H1 (cell line): ENCODE results near the gene HIP1. TPM values are rescaled to one million over a fixed set of nuclear protein-coding genes. Genes with fewer than 3 reads are reported as not detected.
A peak's percentile ranks its signal among the peaks of the same experiment; 100 is the strongest.

Experiments
- CTCF ChIA-PET: fragments of 300-600 bp; sonication (Branson Sonifier 250); formaldehyde crosslinking; loops from one replicate; lab custom pipeline; 2021; ENCODE audit not compliant: partially characterized antibody; lab: Charles Lee
- POLR2A ChIA-PET: fragments of 300-600 bp; sonication (Branson Sonifier 250); formaldehyde crosslinking; loops from one replicate; lab custom pipeline; 2021; ENCODE audit warnings: inconsistent platforms; ENCODE audit not compliant: partially characterized antibody; lab: Charles Lee
- DNase-seq, 2 experiments: peaks; one replicate each; pipeline versions ENCODE4 v3.0.0 to v3.0.0-alpha.2; 2010 to 2022; ENCODE audit warnings: low spot score in 2 of 2, low read depth in 1 of 2, mixed read lengths in 1 of 2
- FAIRE-seq: peaks from 2 replicates; lab custom pipeline; 2011; peaks lifted over from hg19 to GRCh38; lab: Jason Lieb, UNC
- H2AFZ ChIP-seq: 2 replicates; pipeline ENCODE4 v1.8.1; 2012; ENCODE audit warnings: low read length, inconsistent platforms
- H2AK5ac ChIP-seq: 2 replicates; pipeline ENCODE4 v1.6.1; 2013; ENCODE audit warnings: low read depth, low read length
- H2BK120ac ChIP-seq: replicated peaks from 2 replicates; pipeline ENCODE3; 2013; ENCODE audit warnings: low read depth, low read length, inconsistent platforms
- H2BK12ac ChIP-seq: 2 replicates; pipeline ENCODE4 v1.6.1; 2013; ENCODE audit warnings: low read depth, low read length
- H2BK15ac ChIP-seq: 2 replicates; pipeline ENCODE4 v1.6.1; 2013; ENCODE audit warnings: low read length
- H2BK20ac ChIP-seq: 2 replicates; pipeline ENCODE4 v1.6.1; 2013; ENCODE audit warnings: low read length
- H2BK5ac ChIP-seq: 2 replicates; pipeline ENCODE4 v1.6.1; 2013; ENCODE audit warnings: low read depth, low read length
- H3K14ac ChIP-seq: 2 replicates; pipeline ENCODE4 v1.6.1; 2013; ENCODE audit warnings: inconsistent platforms; ENCODE audit not compliant: insufficient read length
- H3K18ac ChIP-seq: 2 replicates; pipeline ENCODE4 v1.6.1; 2013; ENCODE audit warnings: low read length; ENCODE audit errors: extremely low read depth
- H3K23ac ChIP-seq: 2 replicates; pipeline ENCODE4 v1.6.1; 2013; ENCODE audit warnings: inconsistent platforms; ENCODE audit not compliant: insufficient read length
- H3K23me2 ChIP-seq: 2 replicates; pipeline ENCODE4 v1.6.1; 2013; ENCODE audit warnings: low read depth, low read length
- H3K27ac ChIP-seq: 2 replicates; pipeline ENCODE4 v1.6.1; 2011; ENCODE audit warnings: low read depth, low read length, inconsistent platforms
- H3K27me3 ChIP-seq, 4 experiments: replicated peaks in 1 of 4; 1 replicate in 1 of 4; 2 replicates in 3 of 4; pipeline versions ENCODE4 v1.6.1 to v1.8.1; 2011 to 2013; ENCODE audit warnings: low read length in 3 of 4, mild to moderate bottlenecking in 3 of 4, inconsistent platforms in 2 of 4, mixed read lengths in 2 of 4, moderate library complexity in 1 of 4; ENCODE audit not compliant: control insufficient read depth in 3 of 4, insufficient read depth in 3 of 4; ENCODE audit errors: extremely low read depth in 1 of 4
- H3K36me3 ChIP-seq, 4 experiments: 2 replicates each; pipeline versions ENCODE4 v1.6.1 to v1.8.1; 2011 to 2013; ENCODE audit warnings: mild to moderate bottlenecking in 4 of 4, low read length in 3 of 4, moderate library complexity in 2 of 4, control low read depth in 1 of 4, inconsistent platforms in 1 of 4; ENCODE audit not compliant: insufficient read depth in 4 of 4, control insufficient read depth in 2 of 4
- H3K4ac ChIP-seq: replicated peaks from 2 replicates; pipeline ENCODE3; 2013; ENCODE audit warnings: low read length, low read depth, mixed read lengths, inconsistent platforms; ENCODE audit not compliant: insufficient read length
- H3K4me1 ChIP-seq, 4 experiments: replicated peaks in 1 of 4; 1 replicate in 1 of 4; 2 replicates in 3 of 4; pipeline versions ENCODE4 v1.6.1 to v1.8.1; 2011 to 2013; ENCODE audit warnings: low read length in 3 of 4, inconsistent platforms in 2 of 4, mixed read lengths in 1 of 4; ENCODE audit not compliant: insufficient read depth in 4 of 4, control insufficient read depth in 3 of 4
- H3K4me2 ChIP-seq, 2 experiments: 2 replicates each; pipeline versions ENCODE4 v1.6.1 to v1.8.1; 2011 to 2013; ENCODE audit warnings: low read depth in 2 of 2, low read length in 2 of 2, control low read depth in 1 of 2, inconsistent platforms in 1 of 2, mild to moderate bottlenecking in 1 of 2; ENCODE audit not compliant: insufficient read depth in 1 of 2
- H3K4me3 ChIP-seq, 4 experiments: fragments of 200-600, 300-600 bp in 1 of 4; sonication (generic), shearing (Covaris generic), sonication (Bioruptor Twin) in 1 of 4; 2 replicates each; pipeline versions ENCODE4 v1.5.1 to v1.8.1; 2011 to 2016; ENCODE audit warnings: low read length in 4 of 4, low read depth in 3 of 4, control low read depth in 2 of 4, inconsistent platforms in 2 of 4, mild to moderate bottlenecking in 2 of 4, mixed read lengths in 1 of 4, moderate library complexity in 1 of 4; ENCODE audit not compliant: insufficient read depth in 2 of 4; ENCODE audit errors: extremely low read depth in 1 of 4
- H3K56ac ChIP-seq: replicated peaks from 2 replicates; pipeline ENCODE3; 2013; ENCODE audit warnings: low read depth, mild to moderate bottlenecking, mixed read lengths, low read length, inconsistent platforms; ENCODE audit not compliant: insufficient read length
- H3K79me1 ChIP-seq: 2 replicates; pipeline ENCODE4 v1.6.1; 2013; ENCODE audit warnings: low read depth, low read length, control low read depth
- H3K79me2 ChIP-seq, 2 experiments: 2 replicates each; pipeline versions ENCODE4 v1.6.1 to v1.8.1; 2012 to 2013; ENCODE audit warnings: low read length in 2 of 2, mild to moderate bottlenecking in 2 of 2, inconsistent platforms in 1 of 2; ENCODE audit not compliant: insufficient read depth in 2 of 2, control insufficient read depth in 1 of 2
- H3K9ac ChIP-seq, 4 experiments: replicated peaks in 1 of 4; 1 replicate in 1 of 4; 2 replicates in 3 of 4; pipeline versions ENCODE4 v1.6.1 to v1.8.1; 2011 to 2013; ENCODE audit warnings: low read depth in 3 of 4, low read length in 3 of 4, control low read depth in 2 of 4, mild to moderate bottlenecking in 2 of 4, moderate library complexity in 2 of 4, inconsistent platforms in 1 of 4; ENCODE audit errors: extremely low read depth in 1 of 4
- H3K9me3 ChIP-seq, 2 experiments: 2 replicates each; pipeline versions ENCODE4 v1.6.1 to v1.8.1; 2012 to 2013; ENCODE audit warnings: mild to moderate bottlenecking in 2 of 2, moderate library complexity in 2 of 2, control low read depth in 1 of 2, inconsistent platforms in 1 of 2, low read depth in 1 of 2, low read length in 1 of 2, mixed read lengths in 1 of 2; ENCODE audit not compliant: insufficient read depth in 2 of 2
- H4K20me1 ChIP-seq, 2 experiments: replicated peaks in 1 of 2; 2 replicates each; pipeline versions ENCODE3 to v1.8.1; 2011 to 2013; ENCODE audit warnings: inconsistent platforms in 2 of 2, low read length in 2 of 2, mild to moderate bottlenecking in 1 of 2; ENCODE audit not compliant: insufficient read depth in 2 of 2, control insufficient read depth in 1 of 2
- H4K5ac ChIP-seq: 2 replicates; pipeline ENCODE4 v1.6.1; 2013; ENCODE audit warnings: low read length, low read depth, mixed read lengths, inconsistent platforms; ENCODE audit not compliant: insufficient read length
- H4K8ac ChIP-seq: 2 replicates; pipeline ENCODE4 v1.8.0; 2013; ENCODE audit warnings: mild to moderate bottlenecking, moderate library complexity, low read length, inconsistent platforms; ENCODE audit not compliant: insufficient read depth; ENCODE audit errors: extremely low read depth
- H4K91ac ChIP-seq: replicated peaks from 2 replicates; pipeline ENCODE3; 2013; ENCODE audit warnings: low read length, mixed read lengths, inconsistent platforms; ENCODE audit not compliant: insufficient read length
- ATF3 ChIP-seq: IDR thresholded peaks from 2 replicates; pipeline ENCODE4 v1.6.1; 2011; ENCODE audit warnings: low read depth, mild to moderate bottlenecking, low read length; ENCODE audit not compliant: insufficient read depth
- GABPA ChIP-seq: IDR thresholded peaks from 2 replicates; pipeline ENCODE4 v1.6.1; 2011; ENCODE audit warnings: mild to moderate bottlenecking, low read length, moderate library complexity, borderline replicate concordance; ENCODE audit not compliant: insufficient read depth
- WGBS, 2 experiments: shearing (Covaris generic) in 1 of 2; methylation state at CpG; one replicate each; pipeline versions ENCODE4 v1.1.6 to v1.1.7; 2013 to 2015; ENCODE audit warnings: low lambda C conversion rate in 2 of 2, mixed read lengths in 2 of 2, inconsistent platforms in 1 of 2, low coverage in 1 of 2, missing lambda C conversion rate in 1 of 2; ENCODE audit not compliant: insufficient replicate concordance in 2 of 2, insufficient coverage in 1 of 2, insufficient read length in 1 of 2; ENCODE audit errors: extremely low coverage in 1 of 2, missing lambda C conversion rate in 1 of 2; 5-methylcytosine and 5-hydroxymethylcytosine counted together
- polyA plus RNA-seq, 7 experiments: library from polyadenylated mRNA; depleted of rRNA in 3 of 7; stranded (reverse) in 5 of 7; unstranded in 2 of 7; fragments of >200 nt in 5 of 7; fragments of 200-250 nt in 2 of 7; gene quantifications; 1 replicate in 5 of 7; 2 replicates in 1 of 7; 4 replicates in 1 of 7; pipeline versions ENCODE4 v1.2.1 to v1.2.3, GENCODE V29; 2011 to 2013; ENCODE audit warnings: missing spikeins in 2 of 7, mixed read lengths in 2 of 7
- total RNA-seq: library from RNA; stranded (reverse); fragmentation: NEBNext Ultra II Directional; extraction: Animal tissue kit (Norgen Biotek cat#: 25700); gene quantifications from 2 replicates; pipeline ENCODE4 v1.2.1, GENCODE V29; 2021

Gene HIP1
- total and polyA plus RNA-seq, 2 of the 8 experiments (the other 6 are each of a cell fraction or from before 2014, with no cell fraction given): 51.8 to 108 TPM

GRCh38 chr7:75727881-75728593, 10.7 kb downstream of the HIP1 start:
- H3K4ac ChIP-seq: no peak overlapping the region
- ChIA-PET POLR2A (interaction anchor here (1.1 kb wide), 1 partner anchor 34 kb away, joined by 3 read pairs; no protein-coding TSS in a partner anchor), CTCF (interaction anchor here (0.6 to 2.0 kb wide), 5 partner anchors 9 to 29 kb away, joined by 3 to 5 read pairs (median 3); no protein-coding TSS in a partner anchor)
- no peak overlapping the region for H2AFZ ChIP-seq
- no peak overlapping the region for H4K8ac ChIP-seq
- H4K20me1 ChIP-seq: no peaks in the 10 kb centered on the region
- H3K79me2 ChIP-seq: no peaks in the 10 kb centered on the region
- WGBS, 2 experiments: 84% methylated on average over 8 of the region's 8 CpGs; no CpG with 5 or more reads in 1 of the 2 experiments
- H2AK5ac ChIP-seq: no peak overlapping the region
- peak overlapping the region; percentile 10 for H4K5ac ChIP-seq
- no peak overlapping the region for H3K27ac ChIP-seq
- no peak overlapping the region for H3K4me2 ChIP-seq
- no peaks in the 10 kb centered on the region for H3K9me3 ChIP-seq
- H3K79me1 ChIP-seq: no peaks in the 10 kb centered on the region
- H4K91ac ChIP-seq: peak overlapping the region; percentile 26
- H3K27me3 ChIP-seq: no peaks in the 10 kb centered on the region
- no peak overlapping the region for H3K14ac ChIP-seq
- H3K9ac ChIP-seq: no peak overlapping the region
- DNase-seq (peak in 1 of 2 experiments; percentile 55), FAIRE-seq (no peak)
- peak overlapping the region; percentile 91 for H2BK12ac ChIP-seq
- H3K23ac ChIP-seq: no peak overlapping the region
- TF ChIP-seq ATF3: no peak
- TF ChIP-seq GABPA: no peak
- H3K4me1 ChIP-seq: peaks cover 3 to 12% (median 6%) of the 10 kb centered on the region in 4 experiments
- no peak overlapping the region for H3K4me3 ChIP-seq
- H3K56ac ChIP-seq: peak overlapping the region; percentile 28
- H3K23me2 ChIP-seq: no peaks in the 10 kb centered on the region
- no peak overlapping the region; the same call in 1 of the 2 replicates for H2BK20ac ChIP-seq
- H3K36me3 ChIP-seq: no peaks in the 10 kb centered on the region
- peak overlapping the region; percentile 36; the same call in 1 of the 2 replicates for H2BK5ac ChIP-seq
- H2BK120ac ChIP-seq: peak overlapping the region; percentile 9
- H3K18ac ChIP-seq: no peak overlapping the region
- H2BK15ac ChIP-seq: peak overlapping the region; percentile 83
